AG04450 (cell line): Measurements from ENCODE around the gene MYL11. TPM values are rescaled to one million over a fixed set of nuclear protein-coding genes. Genes with fewer than 3 reads are reported as not detected.

Experiments
- CTCF ChIA-PET: fragments of 300-600, 350-600 bp; formaldehyde crosslinking; extraction: SDS; loops from one replicate; lab custom pipeline; 2022; ENCODE audit warnings: antibody characterized with exemption, inconsistent platforms; lab: Charles Lee
- POLR2A ChIA-PET: fragments of 350-600 bp; formaldehyde crosslinking; extraction: SDS; loops from one replicate; lab custom pipeline; 2021; ENCODE audit warnings: antibody characterized with exemption, inconsistent platforms; lab: Yijun Ruan, JAX
- DNase-seq: peaks from one replicate; pipeline ENCODE4 v3.0.0-alpha.2; 2011; ENCODE audit warnings: low read depth, low spot score
- H3K27ac ChIP-seq: one replicate; pipeline ENCODE4 v1.5.1; 2012; ENCODE audit warnings: low read depth, low read length, control low read depth
- H3K27me3 ChIP-seq: one replicate; pipeline ENCODE4 v1.6.0; 2012; ENCODE audit warnings: low read length; ENCODE audit not compliant: control insufficient read depth, insufficient read depth
- H3K4me3 ChIP-seq: 2 replicates; pipeline ENCODE4 v1.5.1; 2011; ENCODE audit warnings: mild to moderate bottlenecking, low read depth, low read length, control low read depth
- H3K9me3 ChIP-seq: 2 replicates; pipeline ENCODE4 v1.5.1; 2012; ENCODE audit warnings: low read length; ENCODE audit not compliant: control insufficient read depth, insufficient read depth
- polyA plus RNA-seq: library from polyadenylated mRNA; depleted of rRNA; stranded (reverse); fragments of >200 nt; gene quantifications from 2 replicates; pipeline ENCODE4 v1.2.3, GENCODE V29; 2011
- TF ChIP-seq, protein P1 (sequence below): IDR thresholded peaks from 2 replicates; pipeline ENCODE4 v1.5.1; 2011; ENCODE audit warnings: low read depth, low read length, control low read depth, inconsistent platforms

MYL11 gene
- polyA plus RNA-seq, 1 experiment: not detected

DNA sequence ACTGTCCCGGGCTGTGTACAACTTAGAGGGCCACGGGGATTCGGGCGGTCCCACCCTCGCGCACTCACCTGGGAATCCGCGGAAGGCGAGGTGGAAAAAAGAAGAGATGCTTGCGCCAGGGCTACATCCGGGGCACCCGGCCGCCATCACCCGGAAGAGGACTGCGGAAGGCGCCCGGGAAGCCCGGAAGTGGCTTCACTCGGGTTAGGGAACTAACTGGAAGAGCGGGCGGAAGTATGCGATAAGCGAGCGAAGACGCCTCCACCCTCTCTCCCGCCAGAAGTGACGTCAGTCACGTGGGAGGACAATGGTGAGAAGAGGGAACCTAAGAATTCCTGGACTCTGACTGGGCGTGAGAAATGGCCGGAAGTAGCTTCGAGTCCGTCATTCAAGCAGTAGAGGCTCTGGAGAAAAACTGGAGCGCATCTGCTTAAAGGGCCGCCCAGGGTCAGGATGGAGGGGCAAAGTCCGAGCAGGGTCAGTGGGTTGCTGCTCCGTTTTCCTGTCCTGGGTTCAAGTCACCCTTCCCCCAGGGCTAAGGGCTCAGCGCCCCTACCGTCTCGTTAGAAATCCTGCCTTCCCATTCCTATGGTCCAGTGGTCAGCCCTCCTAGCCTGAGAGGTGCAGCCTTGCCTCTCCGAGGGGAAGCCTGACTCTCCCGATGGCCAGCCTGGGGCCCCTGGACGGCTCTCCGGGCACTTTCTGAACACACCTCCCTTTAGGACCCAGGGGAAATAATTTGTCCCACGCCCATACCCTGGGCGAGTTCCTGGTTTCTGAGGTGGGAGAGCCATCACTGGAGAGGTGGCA lies 19.3 kb upstream of the MYL11 start, which contains the start of gene CD2BP2:
Gene CD2BP2, minus strand, starts transcription at position 165 of the 810 bp plus-strand sequence. CDS start 627 bp downstream, outside the sequence.
- CTCF ChIA-PET: interaction anchor here (1.1 kb wide), 1 partner anchor 54 kb away, joined by 3 read pairs; no protein-coding TSS in a partner anchor
- Histone ChIP-seq H3K4me3 (peak within 1 kb of the TSS; percentile 98), H3K9me3 (no peaks in the 10 kb centered on the region; the same call in 1 of the 2 replicates), H3K27me3 (no peaks in the 10 kb centered on the region), H3K27ac (peak within 1 kb of the TSS; percentile 100)
- DNase-seq: peak; percentile 99
- TF ChIP-seq, protein P1, sequence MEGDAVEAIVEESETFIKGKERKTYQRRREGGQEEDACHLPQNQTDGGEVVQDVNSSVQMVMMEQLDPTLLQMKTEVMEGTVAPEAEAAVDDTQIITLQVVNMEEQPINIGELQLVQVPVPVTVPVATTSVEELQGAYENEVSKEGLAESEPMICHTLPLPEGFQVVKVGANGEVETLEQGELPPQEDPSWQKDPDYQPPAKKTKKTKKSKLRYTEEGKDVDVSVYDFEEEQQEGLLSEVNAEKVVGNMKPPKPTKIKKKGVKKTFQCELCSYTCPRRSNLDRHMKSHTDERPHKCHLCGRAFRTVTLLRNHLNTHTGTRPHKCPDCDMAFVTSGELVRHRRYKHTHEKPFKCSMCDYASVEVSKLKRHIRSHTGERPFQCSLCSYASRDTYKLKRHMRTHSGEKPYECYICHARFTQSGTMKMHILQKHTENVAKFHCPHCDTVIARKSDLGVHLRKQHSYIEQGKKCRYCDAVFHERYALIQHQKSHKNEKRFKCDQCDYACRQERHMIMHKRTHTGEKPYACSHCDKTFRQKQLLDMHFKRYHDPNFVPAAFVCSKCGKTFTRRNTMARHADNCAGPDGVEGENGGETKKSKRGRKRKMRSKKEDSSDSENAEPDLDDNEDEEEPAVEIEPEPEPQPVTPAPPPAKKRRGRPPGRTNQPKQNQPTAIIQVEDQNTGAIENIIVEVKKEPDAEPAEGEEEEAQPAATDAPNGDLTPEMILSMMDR: 0 out of 2 replicates have a peak, but pooled peaks have one; percentile 19
- POLR2A ChIA-PET: interaction anchor here (0.7 to 2.0 kb wide), 4 partner anchors 15 to 304 kb away, joined by 3 to 9 read pairs (median 4); partner anchors contain the start of genes TBC1D10B and ZNF771

- no peak for DNase-seq
- TF ChIP-seq, protein P1: no peak
- ChIA-PET CTCF (no interaction called here), POLR2A (interaction anchor here (0.7 to 2.0 kb wide), 4 partner anchors 15 to 303 kb away, joined by 3 to 9 read pairs (median 4); partner anchors contain the start of genes TBC1D10B and ZNF771)
- H3K27me3 ChIP-seq: no peaks in the 10 kb centered on the region
- peak overlapping the region; percentile 100 for H3K27ac ChIP-seq
- H3K9me3 ChIP-seq: no peaks in the 10 kb centered on the region; the same call in 1 of the 2 replicates
- peak overlapping the region; percentile 70 for H3K4me3 ChIP-seq
Observed at GRCh38 chr16:30355954-30356308, 18.7 kb upstream of the MYL11 start.

DNA sequence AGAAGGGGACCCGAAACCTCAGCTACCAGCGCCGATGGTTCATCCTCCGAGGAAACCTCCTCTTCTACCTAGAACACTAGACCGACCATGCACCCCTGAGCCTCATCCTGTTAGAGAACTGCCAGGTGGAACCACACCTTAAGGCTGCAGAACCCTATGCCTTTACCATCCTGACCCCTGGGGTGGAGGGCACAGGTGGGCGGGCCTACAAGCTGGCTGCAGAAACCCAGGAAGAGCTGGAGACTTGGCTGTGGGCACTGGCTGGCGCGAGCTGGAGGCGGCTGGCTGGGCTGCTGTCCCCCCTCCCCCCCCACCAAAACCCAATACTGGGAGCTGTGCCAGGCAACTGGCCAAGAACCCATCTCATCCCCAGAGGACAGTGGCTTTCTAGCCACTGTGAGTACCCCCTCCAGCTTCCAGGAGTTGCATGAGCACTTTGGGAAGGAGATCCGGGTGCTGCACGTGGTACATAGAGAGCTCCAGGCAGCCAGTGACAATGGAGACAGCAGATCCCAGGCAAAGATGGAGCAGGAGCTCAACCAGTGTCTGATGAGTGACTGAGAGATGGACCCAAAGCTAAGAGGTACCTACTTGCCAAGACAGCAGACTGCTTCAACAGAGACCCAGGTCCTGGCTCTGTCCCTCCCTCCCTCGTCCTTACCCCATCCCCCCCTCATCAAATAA lies 18.1 kb upstream of the MYL11 start:
- peak overlapping the region; percentile 100 for H3K27ac ChIP-seq
- no peak for DNase-seq
- TF ChIP-seq, protein P1: no peak
- no peak overlapping the region for H3K4me3 ChIP-seq
- POLR2A ChIA-PET: interaction anchor here (0.7 kb wide), 1 partner anchor 50 kb away, joined by 5 read pairs; no protein-coding TSS in a partner anchor
- CTCF ChIA-PET: no interaction called here
- no peaks in the 10 kb centered on the region for H3K27me3 ChIP-seq
- no peaks in the 10 kb centered on the region; the same call in 1 of the 2 replicates for H3K9me3 ChIP-seq

- H3K27ac ChIP-seq: no peak overlapping the region
- no peaks in the 10 kb centered on the region; the same call in 1 of the 2 replicates for H3K9me3 ChIP-seq
- no peaks in the 10 kb centered on the region for H3K27me3 ChIP-seq
- DNase-seq: no peak
- no peak overlapping the region for H3K4me3 ChIP-seq
- ChIA-PET CTCF (no interaction called here), POLR2A (interaction anchor here (0.7 kb wide), 1 partner anchor 50 kb away, joined by 5 read pairs; no protein-coding TSS in a partner anchor)
- TF ChIP-seq, protein P1: no peak
Observed at GRCh38 chr16:30357085-30357714, 17.4 kb upstream of the MYL11 start.
